Lower lobe of right lung (tissue), 2 donors: ENCODE measurements around the gene TXNL4B. TPM values are rescaled to one million over a fixed set of nuclear protein-coding genes. Genes with fewer than 3 reads are reported as not detected.

ENCODE experiments used
- ATAC-seq, 2 donors: fragments of 200-7000 bp; cut with Tn5 transposase; one replicate each; pipeline ENCODE4 v1.9.1; 2020 to 2022; ENCODE audit warnings: mild to moderate bottlenecking in 2 of 2, moderate library complexity in 2 of 2
- DNase-seq: peaks from one replicate; pipeline ENCODE4 v3.0.0-alpha.2; 2020
- H3K27ac ChIP-seq: fragments of 200-600 bp; one replicate; pipeline ENCODE4 v1.8.0; 2022
- H3K27me3 ChIP-seq: fragments of 200-600 bp; one replicate; pipeline ENCODE4 v1.8.0; 2022; ENCODE audit warnings: low read depth
- H3K36me3 ChIP-seq: fragments of 200-600 bp; one replicate; pipeline ENCODE4 v1.8.0; 2022; ENCODE audit warnings: mild to moderate bottlenecking
- H3K4me1 ChIP-seq: fragments of 200-600 bp; one replicate; pipeline ENCODE4 v1.8.0; 2022
- H3K4me3 ChIP-seq: fragments of 200-600 bp; one replicate; pipeline ENCODE4 v1.8.0; 2022; ENCODE audit warnings: mild to moderate bottlenecking
- H3K9me3 ChIP-seq: fragments of 200-600 bp; one replicate; pipeline ENCODE4 v1.8.0; 2022
- CTCF ChIP-seq: fragments of 200-600 bp; IDR thresholded peaks from one replicate; pipeline ENCODE4 v1.8.0; 2022; ENCODE audit warnings: antibody characterized with exemption, mild to moderate bottlenecking
- intact Hi-C: fragments of 100-400 bp; cut with DNase I; formaldehyde crosslinking; loops from one replicate; pipeline ENCODE4 v1.11.0; 2022
- total RNA-seq: library from RNA; stranded (reverse); fragmentation: NEBNext Ultra II Directional; extraction: Animal tissue kit (Norgen Biotek cat#: 25700); gene quantifications from one replicate; pipeline ENCODE4 v1.2.1, GENCODE V29; 2021
- donor health status: DM: no; HTN: yes; CAD: no; lungs with severe emphysema.

Gene TXNL4B
- total RNA-seq, 1 donor from 2014 or later, result 14.4 TPM

DNA sequence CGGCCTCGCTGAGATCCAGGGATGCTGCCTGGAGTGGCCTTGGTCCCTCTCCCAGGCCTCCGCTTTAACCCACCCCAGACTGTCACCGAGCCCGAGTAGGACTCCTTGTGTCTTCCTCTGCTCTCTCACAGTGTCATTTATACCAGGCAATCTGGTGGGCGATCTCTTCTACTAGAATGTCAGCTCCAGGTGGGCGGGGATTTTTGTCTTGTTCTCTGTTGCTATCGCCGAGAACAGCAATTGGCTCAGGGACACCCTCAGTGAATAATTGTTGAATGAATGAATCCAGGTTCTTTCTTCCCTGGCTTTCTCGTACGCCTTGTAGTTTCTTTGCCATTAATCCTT is 818 bp upstream of the TXNL4B start:
- DNase-seq (no peak), ATAC-seq (peak; percentile 17 to 18)
- H3K36me3 ChIP-seq, result peaks cover 47% of the 10 kb centered on the region
- intact Hi-C loops, result no loop called here
- H3K4me1 ChIP-seq, result peaks cover 41% of the 10 kb centered on the region
- no peak for TF ChIP-seq CTCF
- no peaks in the 10 kb centered on the region for H3K9me3 ChIP-seq
- peak overlapping the region; percentile 98 for H3K4me3 ChIP-seq
- H3K27me3 ChIP-seq, result no peaks in the 10 kb centered on the region
- peak overlapping the region; percentile 94 for H3K27ac ChIP-seq

GRCh38 chr16:72092832-72093447 is 480 bp downstream of the TXNL4B start:
- H3K9me3 ChIP-seq, result no peaks in the 10 kb centered on the region
- DNase-seq, result no peak
- intact Hi-C loops, result no loop called here
- ATAC-seq, result peak; percentile 50 to 59
- no peaks in the 10 kb centered on the region for H3K27me3 ChIP-seq
- TF ChIP-seq CTCF, result no peak
- H3K4me1 ChIP-seq, result peaks cover 41% of the 10 kb centered on the region
- H3K4me3 ChIP-seq, result peak overlapping the region; percentile 98
- H3K36me3 ChIP-seq, result peaks cover 47% of the 10 kb centered on the region
- H3K27ac ChIP-seq, result peak overlapping the region; percentile 94

- DNase-seq (no peak), ATAC-seq (no peak)
- no peak overlapping the region for H3K27ac ChIP-seq
- TF ChIP-seq CTCF, result no peak
- H3K9me3 ChIP-seq, result no peaks in the 10 kb centered on the region
- no peak overlapping the region for H3K4me3 ChIP-seq
- intact Hi-C loops, result no loop called here
- H3K27me3 ChIP-seq, result no peaks in the 10 kb centered on the region
- peaks cover 41% of the 10 kb centered on the region for H3K4me1 ChIP-seq
- H3K36me3 ChIP-seq, result peaks cover 45% of the 10 kb centered on the region
Measured at GRCh38 chr16:72091217-72091616, 2.2 kb downstream of the TXNL4B start.

GRCh38 chr16:72085002-72085401 is 8.4 kb downstream of the TXNL4B start:
- H3K36me3 ChIP-seq, result peaks cover 56% of the 10 kb centered on the region
- no peak for DNase-seq
- H3K9me3 ChIP-seq, result no peaks in the 10 kb centered on the region
- H3K4me3 ChIP-seq, result no peak overlapping the region
- no peak overlapping the region for H3K27ac ChIP-seq
- TF ChIP-seq CTCF, result no peak
- H3K27me3 ChIP-seq, result no peaks in the 10 kb centered on the region
- intact Hi-C loops, result no loop called here
- ATAC-seq, result no peak
- no peaks in the 10 kb centered on the region for H3K4me1 ChIP-seq

DNA sequence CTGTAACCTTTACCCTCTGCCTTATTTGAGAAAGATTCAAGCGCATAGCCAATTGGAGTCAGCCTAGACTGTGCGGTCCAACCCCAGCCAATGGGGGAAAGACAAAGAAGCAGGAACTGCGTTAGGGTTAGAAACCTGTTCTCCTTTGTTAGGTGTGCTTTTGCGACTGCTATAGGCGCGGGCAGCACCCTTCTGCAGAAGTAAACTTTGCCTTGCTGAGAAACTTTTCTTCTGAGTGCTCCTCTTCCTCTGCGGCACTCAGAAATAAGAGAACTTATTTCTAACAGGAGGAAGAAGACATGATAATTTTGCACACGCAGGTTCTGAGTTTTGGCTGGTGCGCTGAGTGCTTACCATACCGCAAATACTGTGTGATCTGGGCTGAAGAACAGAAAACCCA is 9.0 kb downstream of the TXNL4B start:
- Histone ChIP-seq H3K36me3 (peaks cover 50% of the 10 kb centered on the region), H3K27ac (no peak overlapping the region), H3K4me1 (no peaks in the 10 kb centered on the region), H3K27me3 (no peaks in the 10 kb centered on the region), H3K4me3 (no peak overlapping the region), H3K9me3 (no peaks in the 10 kb centered on the region)
- intact Hi-C loops, result no loop called here
- ATAC-seq, result no peak
- TF ChIP-seq CTCF, result no peak
- DNase-seq, result no peak
